ENCODE results near the gene SCFD2. TPM values are rescaled to one million over a fixed set of nuclear protein-coding genes. Genes with fewer than 3 reads are reported as not detected.
"Not testable (repeated sequence)": the region's sequence is repeated elsewhere in the genome, so short reads cannot be mapped to it uniquely, and the experiment has no call there.

SCFD2 gene
- polyA plus RNA-seq, 3 donors from 2014 or later, result 13.0 to 22.8 (median 21.4) TPM

DNA sequence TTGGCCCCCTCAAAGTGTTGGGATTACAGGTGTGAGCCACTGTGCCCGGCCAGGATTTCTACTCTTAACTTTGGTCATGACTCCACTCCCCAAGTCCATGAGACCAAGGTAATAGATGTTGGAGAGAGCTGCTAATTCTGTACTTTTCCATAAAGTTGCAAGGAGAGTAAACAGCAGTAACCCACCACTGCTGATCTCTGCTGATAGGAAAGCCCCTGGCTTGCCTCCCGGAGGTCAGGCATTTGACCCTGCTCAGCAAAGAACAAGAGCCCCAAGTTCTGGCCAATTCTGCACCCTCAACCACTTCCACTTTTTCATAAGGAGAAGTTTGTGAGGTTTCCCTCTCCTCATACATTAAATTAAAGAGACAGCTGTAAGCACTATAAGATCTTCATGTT is 360.7 kb downstream of the SCFD2 start:
- no peak overlapping the region for H3K4me3 Mint-ChIP-seq
- no peak for DNase-seq
- peaks cover 0 to 2% (median 0%) of the 10 kb centered on the region in 3 donors for H3K27me3 Mint-ChIP-seq (ENCODE audit: low read depth in 3 of 3)
- peaks cover 20 to 30% of the 10 kb centered on the region in 2 donors for H3K4me1 Mint-ChIP-seq
- peaks cover 0 to 4% (median 0%) of the 10 kb centered on the region in 3 donors for H3K36me3 Mint-ChIP-seq
- H3K9me3 Mint-ChIP-seq, result peaks cover 0 to 1% (median 0%) of the 10 kb centered on the region in 6 donors
- no peak overlapping the region for H3K27ac Mint-ChIP-seq

- peaks cover 0 to 1% (median 0%) of the 10 kb centered on the region in 6 donors for H3K9me3 Mint-ChIP-seq
- H3K4me3 Mint-ChIP-seq, result no peak overlapping the region
- H3K27ac Mint-ChIP-seq, result peak overlapping the region in 1 of 6 donors; percentile 12
- peaks cover 22 to 32% of the 10 kb centered on the region in 2 donors for H3K4me1 Mint-ChIP-seq
- no peak for DNase-seq
- H3K27me3 Mint-ChIP-seq (ENCODE audit: low read depth in 3 of 3), result peaks cover 0 to 2% (median 0%) of the 10 kb centered on the region in 3 donors
- H3K36me3 Mint-ChIP-seq, result peaks cover 0 to 4% (median 0%) of the 10 kb centered on the region in 3 donors
These were observed 361.2 kb downstream of the SCFD2 start for GRCh38 chr4:53004497-53005148.

GRCh38 chr4:53003959-53004358 is 361.9 kb downstream of the SCFD2 start:
- Mint-ChIP-seq H3K27ac (no peak overlapping the region), H3K9me3 (peaks cover 0 to 1% (median 0%) of the 10 kb centered on the region in 6 donors), H3K27me3 (ENCODE audit: low read depth in 3 of 3) (no peaks in the 10 kb centered on the region), H3K36me3 (peaks cover 0 to 4% (median 0%) of the 10 kb centered on the region in 3 donors), H3K4me1 (peaks cover 28 to 39% of the 10 kb centered on the region in 2 donors), H3K4me3 (no peak overlapping the region)
- no peak for DNase-seq

DNA sequence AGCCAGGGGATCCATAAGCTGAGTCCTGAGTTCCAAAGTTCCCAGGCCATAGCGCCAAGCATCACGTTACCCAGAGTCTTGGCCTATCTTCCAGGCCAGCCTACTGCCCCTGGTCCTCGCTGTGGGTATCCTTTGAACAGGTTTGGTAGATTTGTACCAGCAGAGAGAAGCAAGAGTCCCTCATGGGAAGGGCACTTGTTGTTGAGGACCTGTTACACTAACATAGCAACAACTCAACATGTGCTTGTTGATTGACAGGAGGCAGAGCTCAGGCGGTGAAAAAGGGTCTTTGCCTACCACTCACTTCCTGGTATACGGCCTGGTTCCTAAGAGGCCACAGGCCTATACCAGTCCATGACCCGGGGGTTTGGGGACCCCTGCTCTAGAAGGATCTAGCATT is 365.3 kb downstream of the SCFD2 start:
- H3K4me1 Mint-ChIP-seq, result peaks cover 31 to 42% of the 10 kb centered on the region in 2 donors
- no peak overlapping the region for H3K27ac Mint-ChIP-seq
- DNase-seq, result no peak
- H3K4me3 Mint-ChIP-seq, result no peak overlapping the region
- H3K27me3 Mint-ChIP-seq (ENCODE audit: low read depth in 3 of 3), result no peaks in the 10 kb centered on the region
- no peaks in the 10 kb centered on the region for H3K36me3 Mint-ChIP-seq
- H3K9me3 Mint-ChIP-seq, result no peaks in the 10 kb centered on the region

GRCh38 chr4:52999626-53000025 is 366.2 kb downstream of the SCFD2 start:
- peaks cover 24 to 35% of the 10 kb centered on the region in 2 donors for H3K4me1 Mint-ChIP-seq
- no peaks in the 10 kb centered on the region for H3K9me3 Mint-ChIP-seq
- H3K4me3 Mint-ChIP-seq, result no peak overlapping the region
- H3K36me3 Mint-ChIP-seq, result no peaks in the 10 kb centered on the region
- H3K27ac Mint-ChIP-seq, result peak overlapping the region in 1 of 6 donors; percentile 30
- DNase-seq, result no peak
- H3K27me3 Mint-ChIP-seq (ENCODE audit: low read depth in 3 of 3), result no peaks in the 10 kb centered on the region

DNA sequence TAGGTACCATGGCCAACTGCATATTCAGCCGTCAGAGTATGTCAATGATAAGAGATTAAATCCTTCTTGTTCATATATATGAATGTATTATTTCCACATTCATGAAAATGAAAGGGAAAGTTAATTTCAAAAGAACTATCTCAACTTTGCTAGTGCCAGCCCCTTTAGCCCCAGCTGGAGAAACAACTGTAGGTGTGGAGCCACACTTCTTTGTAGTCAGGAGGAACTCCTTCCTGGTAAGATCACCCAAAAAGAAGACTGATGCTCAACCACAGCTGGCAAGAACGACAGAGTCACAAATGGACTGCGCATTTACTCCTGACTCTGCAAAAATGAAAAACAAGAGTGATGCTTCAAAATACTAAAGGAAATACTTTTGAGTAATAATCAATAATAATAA is 367.4 kb downstream of the SCFD2 start:
- H3K36me3 Mint-ChIP-seq, result no peaks in the 10 kb centered on the region
- no peak overlapping the region for H3K27ac Mint-ChIP-seq
- H3K4me1 Mint-ChIP-seq, result peaks cover 14 to 23% of the 10 kb centered on the region in 2 donors
- H3K4me3 Mint-ChIP-seq, result no peak overlapping the region
- DNase-seq, result no peak
- no peaks in the 10 kb centered on the region for H3K27me3 Mint-ChIP-seq (ENCODE audit: low read depth in 3 of 3)
- H3K9me3 Mint-ChIP-seq, result no peaks in the 10 kb centered on the region

DNA sequence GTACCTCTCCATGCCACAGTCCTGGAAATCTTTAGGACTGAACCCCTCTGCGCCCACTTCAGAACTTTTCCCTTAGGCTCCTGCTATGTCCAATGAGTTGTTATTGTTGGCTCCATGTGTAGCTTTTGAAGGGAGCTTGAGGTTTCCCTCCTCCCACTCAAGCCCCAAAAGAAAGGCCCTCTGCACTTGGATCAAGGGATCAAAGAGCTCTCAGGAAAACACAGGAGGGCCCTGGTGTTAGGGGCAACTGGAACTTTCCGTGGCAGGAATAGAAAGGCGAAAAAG is 368.8 kb downstream of the SCFD2 start:
- Mint-ChIP-seq H3K36me3 (no peaks in the 10 kb centered on the region), H3K9me3 (no peaks in the 10 kb centered on the region), H3K27ac (no peak overlapping the region), H3K27me3 (ENCODE audit: low read depth in 3 of 3) (no peaks in the 10 kb centered on the region), H3K4me3 (no peak overlapping the region), H3K4me1 (peaks cover 13 to 21% of the 10 kb centered on the region in 2 donors)
- no peak for DNase-seq

- DNase-seq, result no peak
- peaks cover 0 to 3% (median 0%) of the 10 kb centered on the region in 3 donors for H3K36me3 Mint-ChIP-seq
- H3K4me3 Mint-ChIP-seq, result no peak overlapping the region
- no peak overlapping the region for H3K27ac Mint-ChIP-seq
- no peaks in the 10 kb centered on the region for H3K9me3 Mint-ChIP-seq
- no peaks in the 10 kb centered on the region for H3K27me3 Mint-ChIP-seq (ENCODE audit: low read depth in 3 of 3)
- H3K4me1 Mint-ChIP-seq, result peaks cover 13 to 21% of the 10 kb centered on the region in 2 donors
These were observed 369.4 kb downstream of the SCFD2 start for GRCh38 chr4:52996261-52997131.

DNA sequence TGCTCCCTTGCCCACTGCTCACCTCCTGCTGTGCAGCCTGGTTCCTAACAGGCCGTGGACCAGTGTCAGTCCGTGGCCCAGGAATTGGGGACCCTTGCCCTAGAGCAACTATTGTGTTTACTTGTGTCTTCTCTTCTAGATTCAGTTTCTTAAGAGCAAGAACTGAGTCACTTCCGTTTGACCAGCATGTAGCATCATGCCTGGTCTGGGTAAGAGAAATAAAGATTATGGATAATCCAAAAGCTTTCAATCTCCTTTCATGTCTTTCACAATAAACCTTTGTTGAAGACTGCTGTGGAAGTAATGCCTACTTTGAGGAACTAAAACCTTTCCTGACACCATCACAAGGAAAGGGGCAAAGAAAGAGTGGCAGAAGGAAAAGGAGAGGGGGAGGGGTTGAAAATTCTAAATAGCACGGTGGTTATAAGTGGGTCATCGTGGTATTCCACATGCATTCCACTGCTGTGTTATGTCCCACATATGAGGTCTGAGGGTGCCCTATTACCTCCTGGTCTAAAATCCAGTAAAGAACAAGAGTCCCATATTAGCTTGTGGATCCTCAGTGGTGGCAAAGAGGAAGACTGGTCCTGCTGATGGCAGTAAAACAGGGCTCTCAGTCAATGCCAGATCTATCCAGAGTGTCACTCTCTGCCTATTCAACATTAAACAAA is 370.4 kb downstream of the SCFD2 start:
- H3K4me1 Mint-ChIP-seq, result peaks cover 13 to 21% of the 10 kb centered on the region in 2 donors

GRCh38 chr4:52994567-52994966 is 371.3 kb downstream of the SCFD2 start:
- H3K4me1 Mint-ChIP-seq, result peaks cover 10 to 18% of the 10 kb centered on the region in 2 donors
- no peak for DNase-seq
- H3K4me3 Mint-ChIP-seq, result no peak overlapping the region
- H3K36me3 Mint-ChIP-seq, result peaks cover 0 to 3% (median 0%) of the 10 kb centered on the region in 3 donors
- no peaks in the 10 kb centered on the region for H3K9me3 Mint-ChIP-seq
- H3K27me3 Mint-ChIP-seq (ENCODE audit: low read depth in 3 of 3), result peaks cover 0 to 2% (median 0%) of the 10 kb centered on the region in 3 donors
- no peak overlapping the region for H3K27ac Mint-ChIP-seq

More for the DNA sequence above, 370.4 kb downstream of the SCFD2 start:
- H3K9me3 Mint-ChIP-seq, result no peaks in the 10 kb centered on the region
- DNase-seq, result no peak
- no peak overlapping the region for H3K4me3 Mint-ChIP-seq
- H3K36me3 Mint-ChIP-seq, result peaks cover 0 to 3% (median 0%) of the 10 kb centered on the region in 3 donors
- peaks cover 0 to 2% (median 0%) of the 10 kb centered on the region in 3 donors for H3K27me3 Mint-ChIP-seq (ENCODE audit: low read depth in 3 of 3)
- H3K27ac Mint-ChIP-seq, result no peak overlapping the region

DNA sequence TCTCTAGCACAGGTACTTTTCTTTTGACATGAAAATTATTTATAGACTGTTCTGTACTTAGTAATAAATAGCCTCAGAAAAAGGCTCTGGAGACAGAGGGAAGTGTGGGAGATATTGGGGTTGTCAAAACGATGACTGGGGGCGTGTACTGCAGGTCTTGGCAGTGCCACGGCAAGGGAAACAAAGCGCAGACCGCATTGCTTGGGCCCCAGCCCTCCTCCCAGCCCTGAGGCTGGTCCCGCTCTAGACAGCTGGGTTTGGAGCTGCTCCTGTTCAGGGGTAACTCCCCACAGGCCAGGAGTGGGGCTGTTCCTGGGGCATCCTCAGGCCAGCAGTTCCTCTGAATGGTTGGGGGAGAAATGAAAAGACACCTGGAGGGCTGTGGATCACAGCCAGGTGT is 372.1 kb downstream of the SCFD2 start:
- no peak for DNase-seq
- Mint-ChIP-seq H3K36me3 (peaks cover 0 to 3% (median 0%) of the 10 kb centered on the region in 3 donors), H3K9me3 (no peaks in the 10 kb centered on the region), H3K4me3 (no peak overlapping the region), H3K4me1 (peaks cover 3 to 10% of the 10 kb centered on the region in 2 donors), H3K27me3 (ENCODE audit: low read depth in 3 of 3) (peaks cover 0 to 2% (median 0%) of the 10 kb centered on the region in 3 donors), H3K27ac (no peak overlapping the region)

DNA sequence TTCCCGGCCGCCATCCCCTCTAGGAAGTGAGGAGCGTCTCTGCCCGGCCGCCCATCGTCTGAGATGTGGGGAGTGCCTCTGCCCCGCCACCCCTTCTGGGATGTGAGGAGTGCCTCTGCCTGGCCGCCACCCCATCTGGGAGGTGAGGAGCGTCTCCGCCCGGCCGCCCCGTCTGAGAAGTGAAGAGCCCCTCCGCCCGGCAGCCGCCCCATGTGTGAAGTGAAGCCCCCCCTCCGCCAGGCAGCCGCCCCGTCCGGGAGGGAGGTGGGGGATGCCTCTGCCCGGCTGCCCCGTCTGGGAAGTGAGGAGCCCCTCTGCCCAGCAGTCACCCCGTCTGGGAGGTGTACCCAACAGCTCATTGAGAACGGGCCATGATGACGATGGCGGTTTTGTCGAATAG is 373.3 kb downstream of the SCFD2 start:
- not testable (repeated sequence) for H3K4me1 Mint-ChIP-seq; H3K27ac Mint-ChIP-seq; H3K27me3 Mint-ChIP-seq (ENCODE audit: low read depth in 3 of 3); H3K36me3 Mint-ChIP-seq; H3K9me3 Mint-ChIP-seq; H3K4me3 Mint-ChIP-seq; DNase-seq

- DNase-seq, result no peak
- no peak overlapping the region for H3K27ac Mint-ChIP-seq
- no peak overlapping the region for H3K4me3 Mint-ChIP-seq
- H3K4me1 Mint-ChIP-seq, result no peaks in the 10 kb centered on the region
- peaks cover 0 to 2% (median 0%) of the 10 kb centered on the region in 3 donors for H3K27me3 Mint-ChIP-seq (ENCODE audit: low read depth in 3 of 3)
- H3K36me3 Mint-ChIP-seq, result peaks cover 0 to 3% (median 0%) of the 10 kb centered on the region in 3 donors
- no peaks in the 10 kb centered on the region for H3K9me3 Mint-ChIP-seq
These were observed 374.4 kb downstream of the SCFD2 start for GRCh38 chr4:52991472-52991871.

- H3K36me3 Mint-ChIP-seq, result peaks cover 0 to 3% (median 0%) of the 10 kb centered on the region in 3 donors
- peaks cover 0 to 2% (median 0%) of the 10 kb centered on the region in 3 donors for H3K27me3 Mint-ChIP-seq (ENCODE audit: low read depth in 3 of 3)
- no peaks in the 10 kb centered on the region for H3K9me3 Mint-ChIP-seq
- no peaks in the 10 kb centered on the region for H3K4me1 Mint-ChIP-seq
- H3K27ac Mint-ChIP-seq, result no peak overlapping the region
- no peak overlapping the region for H3K4me3 Mint-ChIP-seq
- no peak for DNase-seq
These were observed 375.2 kb downstream of the SCFD2 start for GRCh38 chr4:52990706-52991105.

Data from immature natural killer cell (primary cell).